ENCODE data around the gene GNA15. TPM values are rescaled to one million over a fixed set of nuclear protein-coding genes. Genes with fewer than 3 reads are reported as not detected.
A peak's percentile ranks its signal among the peaks of the same experiment; 100 is the strongest.

The GNA15 gene
- total RNA-seq, 2 donors from 2014 or later: 13.0 to 14.0 TPM

DNA sequence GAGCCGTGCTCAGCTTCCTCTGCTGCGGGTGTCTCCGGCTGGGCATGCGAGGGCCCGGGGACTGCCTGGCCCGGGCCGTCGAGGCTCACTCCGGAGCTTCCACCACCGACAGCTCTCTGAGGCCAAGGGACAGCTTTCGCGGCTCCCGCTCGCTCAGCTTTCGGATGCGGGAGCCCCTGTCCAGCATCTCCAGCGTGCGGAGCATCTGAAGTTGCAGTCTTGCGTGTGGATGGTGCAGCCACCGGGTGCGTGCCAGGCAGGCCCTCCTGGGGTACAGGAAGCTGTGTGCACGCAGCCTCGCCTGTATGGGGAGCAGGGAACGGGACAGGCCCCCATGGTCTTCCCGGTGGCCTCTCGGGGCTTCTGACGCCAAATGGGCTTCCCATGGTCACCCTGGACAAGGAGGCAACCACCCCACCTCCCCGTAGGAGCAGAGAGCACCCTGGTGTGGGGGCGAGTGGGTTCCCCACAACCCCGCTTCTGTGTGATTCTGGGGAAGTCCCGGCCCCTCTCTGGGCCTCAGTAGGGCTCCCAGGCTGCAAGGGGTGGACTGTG lies 44.0 kb downstream of the GNA15 start:
- peaks cover 0 to 3% of the 10 kb centered on the region in 2 donors for H3K4me1 ChIP-seq (ENCODE audit: control insufficient read depth in 1 of 2, low read depth in 2 of 2)
- no peak overlapping the region for H3K27ac ChIP-seq
- H3K9me3 ChIP-seq: no peaks in the 10 kb centered on the region
- no peak for ATAC-seq (ENCODE audit: insufficient number of reproducible peaks, low FRiP score, low read depth)
- H3K4me3 ChIP-seq: peak overlapping the region; percentile 53
- DNase-seq (ENCODE audit: low spot score): no peak
- H3K36me3 ChIP-seq: no peaks in the 10 kb centered on the region
- TF ChIP-seq, protein P1, sequence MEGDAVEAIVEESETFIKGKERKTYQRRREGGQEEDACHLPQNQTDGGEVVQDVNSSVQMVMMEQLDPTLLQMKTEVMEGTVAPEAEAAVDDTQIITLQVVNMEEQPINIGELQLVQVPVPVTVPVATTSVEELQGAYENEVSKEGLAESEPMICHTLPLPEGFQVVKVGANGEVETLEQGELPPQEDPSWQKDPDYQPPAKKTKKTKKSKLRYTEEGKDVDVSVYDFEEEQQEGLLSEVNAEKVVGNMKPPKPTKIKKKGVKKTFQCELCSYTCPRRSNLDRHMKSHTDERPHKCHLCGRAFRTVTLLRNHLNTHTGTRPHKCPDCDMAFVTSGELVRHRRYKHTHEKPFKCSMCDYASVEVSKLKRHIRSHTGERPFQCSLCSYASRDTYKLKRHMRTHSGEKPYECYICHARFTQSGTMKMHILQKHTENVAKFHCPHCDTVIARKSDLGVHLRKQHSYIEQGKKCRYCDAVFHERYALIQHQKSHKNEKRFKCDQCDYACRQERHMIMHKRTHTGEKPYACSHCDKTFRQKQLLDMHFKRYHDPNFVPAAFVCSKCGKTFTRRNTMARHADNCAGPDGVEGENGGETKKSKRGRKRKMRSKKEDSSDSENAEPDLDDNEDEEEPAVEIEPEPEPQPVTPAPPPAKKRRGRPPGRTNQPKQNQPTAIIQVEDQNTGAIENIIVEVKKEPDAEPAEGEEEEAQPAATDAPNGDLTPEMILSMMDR (IDR thresholded peaks at IDR 0.05): no peak
- H3K27me3 ChIP-seq (replicated peaks; ENCODE audit: insufficient read depth): no peaks in the 10 kb centered on the region

GRCh38 chr19:3183721-3184641 lies 48.1 kb downstream of the GNA15 start:
- ATAC-seq (ENCODE audit: insufficient number of reproducible peaks, low FRiP score, low read depth): no peak
- Histone ChIP-seq H3K36me3 (no peaks in the 10 kb centered on the region), H3K4me1 (ENCODE audit: control insufficient read depth in 1 of 2, low read depth in 2 of 2) (peaks cover 10 to 23% of the 10 kb centered on the region in 2 donors), H3K9me3 (no peaks in the 10 kb centered on the region), H3K4me3 (no peak overlapping the region), H3K27me3 (replicated peaks; ENCODE audit: insufficient read depth) (no peaks in the 10 kb centered on the region), H3K27ac (no peak overlapping the region)
- TF ChIP-seq, protein P1 (IDR thresholded peaks at IDR 0.05): no peak
- DNase-seq (ENCODE audit: low spot score): no peak

DNA sequence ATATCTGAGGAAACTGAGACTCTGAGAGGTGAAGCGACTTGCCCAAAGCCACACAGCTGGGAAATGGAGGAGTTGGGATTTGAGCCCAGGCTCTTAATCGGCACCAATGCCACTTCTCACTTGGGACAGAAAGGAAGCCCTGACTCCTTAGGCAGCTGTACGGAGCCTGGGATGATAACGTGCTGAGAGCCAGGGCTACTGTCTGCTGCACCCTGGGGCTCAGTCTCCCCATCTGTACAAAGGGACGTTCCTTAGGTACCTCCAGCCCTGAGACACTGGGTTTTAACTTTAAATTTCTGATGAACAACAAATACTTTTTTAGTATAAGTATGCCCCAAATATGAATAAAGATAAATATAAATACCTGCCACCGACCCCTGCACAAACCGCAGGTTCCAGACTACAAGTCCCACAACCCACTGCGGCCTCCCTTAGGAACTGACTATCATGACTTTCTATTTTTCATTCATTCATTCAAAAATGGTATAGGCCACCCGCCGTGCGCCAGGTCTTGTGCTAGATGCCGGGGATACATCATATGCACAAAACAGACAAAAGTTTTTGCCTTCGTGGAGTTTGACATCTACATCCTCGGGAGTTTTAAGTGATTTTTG lies 49.1 kb downstream of the GNA15 start:
- Histone ChIP-seq H3K27ac (peak overlapping the region in 1 of 2 donors; percentile 78), H3K36me3 (no peaks in the 10 kb centered on the region), H3K4me1 (ENCODE audit: control insufficient read depth in 1 of 2, low read depth in 2 of 2) (peaks cover 10 to 23% of the 10 kb centered on the region in 2 donors), H3K4me3 (peak overlapping the region; percentile 85), H3K27me3 (replicated peaks; ENCODE audit: insufficient read depth) (no peaks in the 10 kb centered on the region), H3K9me3 (no peaks in the 10 kb centered on the region)
- ATAC-seq (ENCODE audit: insufficient number of reproducible peaks, low FRiP score, low read depth) (peak; percentile 26), DNase-seq (ENCODE audit: low spot score) (peak; percentile 31)
- TF ChIP-seq, protein P1 (IDR thresholded peaks at IDR 0.05): no peak

DNA sequence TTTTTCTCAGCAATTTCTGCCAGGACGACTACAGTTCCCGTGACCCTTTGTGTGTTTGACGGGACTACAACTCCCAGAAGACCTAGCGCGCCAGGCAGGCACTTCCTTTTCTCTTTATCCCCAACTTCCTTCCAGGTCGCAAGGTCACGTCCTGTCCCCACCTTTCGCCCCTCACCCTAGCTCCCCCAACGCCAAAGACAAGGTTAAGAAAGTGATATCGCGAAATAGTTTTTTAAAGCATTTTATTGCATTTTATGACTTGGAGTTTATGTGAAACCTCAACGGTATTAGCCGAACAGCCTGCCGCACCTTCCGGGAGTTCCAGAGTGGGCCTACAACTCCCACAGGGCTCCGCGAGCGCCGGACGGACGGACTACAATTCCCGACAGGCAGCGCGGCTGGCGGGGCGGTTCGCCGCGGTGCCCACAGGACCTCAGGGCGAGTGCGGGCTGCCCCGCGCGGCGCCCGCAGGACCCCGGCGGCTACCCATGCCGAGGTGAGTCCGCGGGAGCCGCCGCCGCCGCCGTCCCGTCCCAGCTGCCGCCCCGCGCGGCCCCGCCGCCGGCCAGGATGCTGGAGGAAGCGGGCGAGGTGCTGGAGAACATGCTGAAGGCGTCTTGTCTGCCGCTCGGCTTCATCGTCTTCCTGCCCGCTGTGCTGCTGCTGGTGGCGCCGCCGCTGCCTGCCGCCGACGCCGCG lies 49.8 kb downstream of the GNA15 start, which contains the start of gene NCLN:
Gene NCLN (plus strand): TSS at position 470 of the 699 bp plus-strand sequence. CDS start 101 bp downstream, at position 571.
- Histone ChIP-seq H3K36me3 (no peaks in the 10 kb centered on the region), H3K27me3 (replicated peaks; ENCODE audit: insufficient read depth) (no peaks in the 10 kb centered on the region), H3K9me3 (no peaks in the 10 kb centered on the region), H3K4me1 (ENCODE audit: control insufficient read depth in 1 of 2, low read depth in 2 of 2) (peaks cover 10 to 23% of the 10 kb centered on the region in 2 donors), H3K27ac (peak within 1 kb of the TSS; percentile 71 to 78), H3K4me3 (peak within 1 kb of the TSS; percentile 85)
- DNase-seq (ENCODE audit: low spot score) (peak; percentile 81), ATAC-seq (ENCODE audit: insufficient number of reproducible peaks, low FRiP score, low read depth) (peak; percentile 91)
- TF ChIP-seq, protein P1 (IDR thresholded peaks at IDR 0.05): no peak
